Ishikawa (cell line): ENCODE measurements around the gene RELN.

ENCODE experiments used
- CEBPB ChIP-seq: IDR thresholded peaks from 2 replicates; pipeline ENCODE4 v1.6.1; 2012
- CREB1 ChIP-seq: IDR thresholded peaks from 2 replicates; pipeline ENCODE4 v1.6.1; 2012; ENCODE audit warnings: low read depth
- EGR1 ChIP-seq: IDR thresholded peaks from 2 replicates; pipeline ENCODE4 v1.6.1; 2012
- EP300 ChIP-seq: IDR thresholded peaks from 2 replicates; pipeline ENCODE4 v1.6.1; 2012; ENCODE audit warnings: borderline replicate concordance
- FOXM1 ChIP-seq: IDR thresholded peaks from 2 replicates; pipeline ENCODE4 v1.6.1; 2012; ENCODE audit warnings: low read depth, borderline replicate concordance
- MAX ChIP-seq: IDR thresholded peaks from 2 replicates; pipeline ENCODE4 v1.6.1; 2012
- NFIC ChIP-seq: IDR thresholded peaks from 2 replicates; pipeline ENCODE4 v1.6.1; 2012
- RAD21 ChIP-seq: IDR thresholded peaks from 2 replicates; pipeline ENCODE4 v1.6.1; 2012; ENCODE audit warnings: low read depth
- REST ChIP-seq: IDR thresholded peaks from 2 replicates; pipeline ENCODE4 v1.6.1; 2012; ENCODE audit warnings: low read depth, mild to moderate bottlenecking
- TAF1 ChIP-seq: IDR thresholded peaks from 2 replicates; pipeline ENCODE4 v1.6.1; 2012; ENCODE audit warnings: low read depth, mild to moderate bottlenecking
- TCF12 ChIP-seq: IDR thresholded peaks from 2 replicates; pipeline ENCODE4 v1.6.1; 2012; ENCODE audit warnings: low read depth
- TEAD4 ChIP-seq: IDR thresholded peaks from 2 replicates; pipeline ENCODE4 v1.6.1; 2012
- USF1 ChIP-seq: IDR thresholded peaks from 2 replicates; pipeline ENCODE4 v1.6.1; 2012
- YY1 ChIP-seq: IDR thresholded peaks from 2 replicates; pipeline ENCODE4 v1.6.1; 2012; ENCODE audit warnings: low read depth
- ZBTB7A ChIP-seq: IDR thresholded peaks from 2 replicates; pipeline ENCODE4 v1.6.1; 2012; ENCODE audit warnings: low read depth

The RELN gene

GRCh38 chr7:103809229-103809994 lies 180.0 kb downstream of the RELN start:
- TF ChIP-seq EP300 (no peak), TEAD4 (no peak), MAX (no peak), NFIC (no peak), REST (no peak), FOXM1 (no peak), CREB1 (no peak), RAD21 (no peak), CEBPB (no peak), EGR1 (no peak), ZBTB7A (no peak), USF1 (no peak)

- no peak for TF ChIP-seq TAF1
- TF ChIP-seq CREB1, result no peak
- no peak for TF ChIP-seq TCF12
- TF ChIP-seq RAD21, result no peak
- TF ChIP-seq REST, result no peak
- TF ChIP-seq EP300, result no peak
- TF ChIP-seq YY1, result no peak
- TF ChIP-seq MAX, result no peak
- TF ChIP-seq NFIC, result no peak
- no peak for TF ChIP-seq FOXM1
- no peak for TF ChIP-seq USF1
- no peak for TF ChIP-seq CEBPB
- TF ChIP-seq EGR1, result no peak
- TF ChIP-seq ZBTB7A, result no peak
- no peak for TF ChIP-seq TEAD4
Measured at GRCh38 chr7:103805346-103805745, 184.1 kb downstream of the RELN start.

GRCh38 chr7:103803631-103804030 lies 185.8 kb downstream of the RELN start:
- no peak for TF ChIP-seq TEAD4
- TF ChIP-seq ZBTB7A, result no peak
- no peak for TF ChIP-seq YY1
- no peak for TF ChIP-seq TCF12
- no peak for TF ChIP-seq CREB1
- TF ChIP-seq REST, result no peak
- no peak for TF ChIP-seq EGR1
- TF ChIP-seq TAF1, result no peak
- TF ChIP-seq USF1, result no peak
- no peak for TF ChIP-seq MAX
- no peak for TF ChIP-seq EP300
- TF ChIP-seq RAD21, result no peak
- no peak for TF ChIP-seq NFIC
- no peak for TF ChIP-seq FOXM1
- no peak for TF ChIP-seq CEBPB
